HG02798 (cell line): Measurements from ENCODE around the gene BMPER.

Source experiments
- ATAC-seq: cut with Tn5 transposase; IDR thresholded peaks from one replicate; pipeline ENCODE4 v1.9.1; 2021; ENCODE audit warnings: mild to moderate bottlenecking; ENCODE audit not compliant: unreplicated experiment, poor library complexity

The BMPER gene

DNA sequence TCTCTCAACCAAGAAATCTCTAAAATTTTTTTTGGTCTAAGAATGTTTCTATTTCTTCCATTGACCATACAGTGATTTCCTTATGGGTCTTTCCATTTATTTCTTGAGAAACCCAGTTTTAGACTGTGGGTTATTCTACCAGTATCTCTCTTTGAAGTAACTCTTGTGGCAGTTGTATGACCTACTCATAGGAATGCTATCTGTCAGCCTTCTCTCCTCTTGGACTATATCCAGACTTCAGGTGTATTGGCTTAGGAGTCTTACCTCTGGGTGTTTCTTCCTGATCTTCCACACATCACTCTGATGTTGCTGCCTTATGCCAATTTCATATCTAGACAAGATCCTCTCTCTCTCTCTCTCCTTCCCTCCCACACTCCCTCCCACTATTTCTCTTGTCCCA, 178.1 kb downstream of the BMPER start:
- ATAC-seq = no peak

- no peak for ATAC-seq
These were observed 179.3 kb downstream of the BMPER start for GRCh38 chr7:34084651-34085050.

GRCh38 chr7:34086064-34086463, 180.7 kb downstream of the BMPER start:
- ATAC-seq = no peak

GRCh38 chr7:34086981-34087380, 181.6 kb downstream of the BMPER start:
- no peak for ATAC-seq

DNA sequence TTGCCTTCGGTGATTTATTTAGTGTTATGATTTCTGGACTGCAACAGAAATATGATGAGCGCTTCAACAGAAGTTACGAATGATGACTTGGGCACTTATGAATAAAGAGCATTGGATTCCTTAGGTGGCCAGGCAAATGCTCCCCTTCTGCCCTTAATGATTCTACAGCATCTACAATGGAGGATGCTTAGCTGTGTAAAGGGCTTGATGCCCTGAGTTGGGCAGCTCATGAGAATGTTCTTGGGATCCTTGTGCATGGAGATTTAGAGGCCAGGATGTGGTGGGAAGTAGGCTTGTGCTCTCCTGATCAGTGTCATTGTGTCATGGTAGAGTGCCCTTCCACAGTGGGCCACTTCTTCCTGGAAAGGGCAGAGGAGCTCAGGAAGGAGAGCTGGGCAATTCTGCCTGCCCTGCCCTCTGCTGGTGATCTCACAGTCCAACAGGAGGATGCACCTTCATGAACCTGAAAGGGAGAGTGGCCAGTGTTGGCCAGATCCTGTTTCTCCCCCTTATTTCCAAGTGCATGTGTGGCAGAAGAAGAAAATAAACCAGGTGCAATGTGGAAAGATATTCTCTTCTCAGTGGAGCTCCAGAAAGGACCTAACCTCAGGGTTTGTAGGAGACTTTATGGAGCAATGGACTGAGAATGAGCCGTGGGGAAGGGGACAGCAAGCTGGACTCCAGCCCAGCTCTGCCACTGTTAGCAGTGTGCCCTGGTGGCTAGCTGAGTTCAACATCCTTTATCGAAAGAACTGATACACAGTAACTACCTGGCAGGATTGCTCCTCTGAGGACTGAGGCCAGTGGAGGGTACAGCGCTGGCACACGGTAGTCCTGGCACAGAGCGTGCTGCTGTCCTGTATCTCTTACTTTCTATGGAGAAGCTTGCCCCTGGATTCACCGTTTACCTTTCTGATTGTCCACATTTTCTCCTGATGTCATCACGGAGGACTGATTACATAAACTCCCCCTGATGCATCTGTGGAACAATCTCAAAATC, 182.9 kb downstream of the BMPER start:
- no peak for ATAC-seq

- no peak for ATAC-seq
These were observed 185.5 kb downstream of the BMPER start for GRCh38 chr7:34090816-34091215.

DNA sequence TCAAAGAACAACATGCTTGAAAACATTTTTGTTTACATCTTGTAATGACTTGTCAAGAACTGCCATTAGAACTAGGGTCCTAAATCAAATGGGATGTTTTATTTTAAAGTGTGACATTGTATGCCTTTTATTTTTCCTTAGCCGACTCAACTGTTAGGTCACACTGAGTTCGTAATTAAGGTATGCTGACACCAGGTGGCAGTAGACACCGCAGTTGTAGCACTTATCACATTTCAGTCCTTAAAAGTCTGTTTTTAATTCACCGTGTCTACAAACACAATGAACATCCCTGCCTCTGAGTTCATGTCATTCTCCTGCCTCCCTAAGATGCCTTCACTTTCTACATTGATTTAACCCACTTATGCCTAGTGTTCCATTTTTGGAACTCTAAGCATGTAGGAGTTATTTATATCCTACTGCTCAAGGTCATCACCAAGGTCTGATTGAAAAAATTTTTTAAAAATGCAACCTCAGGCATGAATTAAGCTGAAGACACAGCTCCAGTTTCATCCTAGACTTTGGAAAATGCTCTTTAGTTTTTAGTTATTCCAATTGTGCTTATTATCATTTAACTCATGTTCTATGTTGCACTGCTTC, 186.1 kb downstream of the BMPER start:
- ATAC-seq = no peak

DNA sequence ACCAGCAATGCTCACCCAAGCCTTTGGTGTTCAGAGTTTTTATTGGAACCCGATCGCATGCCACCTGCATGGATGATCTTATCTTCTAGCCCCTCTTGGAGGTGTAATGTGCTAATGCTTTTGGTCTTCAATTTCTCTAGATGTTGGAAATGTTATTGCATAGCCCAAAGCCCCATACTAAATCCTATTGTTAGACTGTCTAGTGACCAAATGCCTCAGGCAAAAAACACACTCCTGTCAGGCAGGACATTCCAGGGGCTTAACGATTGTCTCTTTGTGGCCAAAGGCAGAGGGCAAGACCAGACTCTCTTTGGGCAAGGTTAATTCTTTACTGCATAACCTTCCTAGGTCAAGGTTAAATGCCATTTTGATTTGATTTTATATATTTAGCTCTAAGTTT, 187.9 kb downstream of the BMPER start:
- no peak for ATAC-seq

DNA sequence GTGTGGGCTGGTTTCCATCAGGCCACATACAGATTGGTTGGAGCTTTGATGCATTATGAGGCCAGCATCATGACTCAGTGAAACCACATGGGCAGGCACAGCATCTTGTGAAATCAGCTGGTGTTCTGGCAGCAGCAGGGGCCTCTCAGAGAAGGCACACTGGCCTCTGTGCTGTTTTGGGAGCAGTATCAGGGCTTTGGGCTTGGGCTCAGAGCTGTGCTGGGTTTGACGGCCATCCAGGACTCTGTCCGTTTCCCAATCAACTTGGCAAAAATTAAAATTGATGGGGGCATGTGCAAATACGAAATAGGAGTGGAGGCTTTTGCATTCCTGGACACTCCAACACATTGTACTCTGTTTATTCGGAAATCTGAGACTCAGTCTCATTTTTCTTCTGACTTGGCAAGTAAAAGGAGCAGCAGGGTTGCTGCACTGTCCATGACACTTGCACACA, 190.9 kb downstream of the BMPER start:
- no peak for ATAC-seq

GRCh38 chr7:34096777-34097176, 191.4 kb downstream of the BMPER start:
- no peak for ATAC-seq

GRCh38 chr7:34100661-34101060, 195.3 kb downstream of the BMPER start:
- ATAC-seq = no peak

DNA sequence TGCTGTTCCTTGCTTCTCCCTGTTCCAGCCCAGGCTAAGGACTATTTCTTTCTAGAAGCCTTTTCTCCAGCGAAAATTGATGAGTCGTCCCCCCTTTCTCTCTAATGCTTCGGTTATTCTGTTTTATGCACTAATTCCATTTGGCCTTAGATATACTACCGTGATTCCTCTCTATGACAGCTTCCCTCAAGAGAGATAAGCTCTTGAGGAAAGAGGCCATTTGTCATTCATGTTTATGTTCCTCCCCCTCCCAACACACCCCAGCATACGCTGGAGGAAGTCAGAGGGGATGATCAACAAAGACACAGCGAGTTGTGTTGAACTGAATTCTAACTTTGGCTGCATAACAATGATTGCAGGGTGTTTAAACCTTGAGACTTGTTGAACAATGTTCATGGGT, 198.8 kb downstream of the BMPER start:
- no peak for ATAC-seq

DNA sequence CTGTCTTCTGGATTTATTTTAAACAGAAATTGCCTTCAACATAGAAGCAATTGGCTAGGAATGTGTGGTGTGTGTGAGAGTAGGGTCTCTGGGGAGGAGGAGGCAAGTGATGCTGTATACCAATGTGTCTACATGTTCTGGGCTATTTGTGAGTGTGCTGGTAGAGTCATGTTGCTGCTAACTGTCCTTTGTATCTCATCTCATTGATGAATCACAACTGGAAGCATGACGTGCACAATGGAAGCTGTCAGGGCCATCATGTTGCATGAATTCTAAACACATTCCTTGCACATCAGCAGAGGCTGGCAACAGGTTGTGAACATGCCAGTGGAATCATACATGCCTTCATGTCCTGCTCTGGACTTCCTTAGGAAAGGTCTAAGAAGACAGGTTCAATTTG, 199.7 kb downstream of the BMPER start:
- ATAC-seq = no peak

GRCh38 chr7:34107276-34107675, 201.9 kb downstream of the BMPER start:
- no peak for ATAC-seq

DNA sequence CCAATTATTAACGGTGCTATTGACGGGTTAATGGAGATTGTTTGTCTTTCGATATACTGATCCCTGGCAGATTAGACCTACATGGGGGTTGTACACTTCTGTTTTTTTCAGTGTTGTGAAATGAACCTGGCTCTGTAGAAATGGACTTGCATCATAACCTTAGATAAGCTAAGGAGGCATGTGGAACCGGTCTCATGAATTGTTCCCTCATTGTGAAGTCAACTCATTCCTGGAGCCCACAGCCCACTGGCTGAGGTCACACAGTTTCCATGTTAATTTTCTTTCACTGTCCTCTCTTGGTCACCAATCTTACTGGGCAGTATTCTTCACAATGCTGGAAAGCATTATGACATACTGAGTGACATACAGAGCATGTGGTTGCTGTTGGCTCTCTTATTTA, 202.8 kb downstream of the BMPER start:
- ATAC-seq = no peak

DNA sequence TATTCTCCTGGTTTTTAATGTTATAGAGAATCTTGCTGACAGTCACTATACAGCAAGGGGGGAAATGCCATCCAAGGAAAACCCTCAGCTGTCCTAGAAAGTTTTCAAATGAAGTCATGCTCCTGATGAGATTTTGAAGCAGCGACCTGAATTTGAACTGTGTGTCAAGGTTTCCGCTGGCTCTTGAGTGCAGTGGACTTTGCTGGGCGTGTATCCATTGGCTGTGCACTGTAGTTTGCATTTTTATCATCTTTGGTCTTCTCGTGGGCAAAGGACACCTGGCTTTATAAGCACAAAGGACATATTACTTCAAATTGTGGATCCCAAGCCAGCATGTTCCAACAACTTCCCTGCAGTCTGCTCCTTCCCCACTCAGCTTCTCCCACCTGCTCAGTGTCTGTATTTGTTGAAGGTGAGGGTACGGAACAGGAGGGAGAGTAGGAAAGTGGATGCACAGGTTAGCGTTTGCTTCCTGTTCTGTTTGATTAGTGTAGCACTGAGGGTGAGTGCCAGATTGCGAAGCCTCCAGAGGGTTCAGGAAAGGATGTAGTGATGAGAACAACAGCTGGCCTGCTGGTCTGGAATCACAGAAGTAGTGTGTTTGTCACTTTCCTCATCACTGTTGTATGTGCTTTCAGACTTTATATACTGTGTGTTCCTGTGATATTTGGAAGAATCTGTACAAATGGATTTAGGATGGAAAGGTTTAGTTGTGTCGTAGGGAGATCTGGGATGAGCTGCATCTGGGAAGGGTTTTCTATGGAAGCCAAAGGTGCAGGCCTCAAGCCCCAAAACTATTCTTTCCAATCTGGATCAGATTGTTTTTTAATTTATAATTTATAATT, 204.8 kb downstream of the BMPER start:
- no peak for ATAC-seq

GRCh38 chr7:34111031-34111430, 205.7 kb downstream of the BMPER start:
- ATAC-seq = no peak

DNA sequence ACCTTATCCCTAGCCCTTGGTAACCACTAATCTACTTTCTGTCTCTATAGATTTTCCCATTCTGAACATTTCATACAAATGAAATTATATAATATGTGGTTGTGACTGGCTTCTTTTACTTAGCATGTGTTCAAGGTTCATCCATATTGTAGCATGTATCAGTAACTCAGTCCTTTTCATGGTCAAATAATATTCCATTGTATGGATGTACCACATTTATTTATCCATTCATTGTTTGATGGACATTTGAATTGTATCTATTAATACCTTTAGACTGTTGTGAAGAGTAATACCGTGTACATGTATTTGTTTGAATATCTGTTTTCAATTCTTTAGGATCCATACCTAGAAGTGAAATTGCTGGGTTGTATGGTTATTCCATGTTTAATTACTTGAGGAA, 210.2 kb downstream of the BMPER start:
- no peak for ATAC-seq

DNA sequence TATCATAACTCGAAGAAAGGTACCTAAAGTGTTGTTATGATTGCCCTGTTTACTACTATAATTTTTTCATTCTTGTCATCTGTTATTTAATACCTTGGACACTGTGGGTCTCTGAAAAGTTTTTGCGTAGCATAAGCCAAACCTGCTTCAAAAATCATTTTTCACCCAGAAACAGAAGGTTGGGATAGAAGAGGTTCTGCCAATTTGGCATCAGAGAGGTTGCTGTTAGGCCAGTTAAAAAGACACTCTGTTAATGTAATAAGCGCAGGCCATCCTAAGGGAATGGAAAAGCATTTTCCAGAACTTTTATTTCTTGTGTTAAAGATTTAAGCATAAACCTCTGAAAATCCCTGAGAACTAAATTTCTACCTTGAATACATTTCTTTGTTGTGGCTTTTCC, 212.2 kb downstream of the BMPER start:
- no peak for ATAC-seq

DNA sequence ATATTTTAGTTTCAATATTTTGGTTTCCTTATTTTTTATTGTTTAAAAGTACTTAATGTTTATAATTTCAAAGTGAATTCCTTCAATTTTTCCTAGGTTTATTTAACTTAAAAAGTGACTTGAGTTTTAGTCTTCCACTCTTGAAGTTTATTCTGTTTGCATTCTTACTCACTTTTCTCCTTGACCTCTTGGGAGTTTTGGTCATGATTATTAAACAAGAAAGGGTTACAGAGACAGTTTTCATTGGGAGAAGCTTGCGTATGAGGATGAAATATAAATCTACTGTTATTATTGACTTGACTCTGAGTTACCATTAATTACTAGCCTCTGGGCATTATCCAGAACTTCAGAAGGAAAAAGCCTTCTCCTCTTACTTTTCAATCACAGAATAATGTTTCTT, 216.0 kb downstream of the BMPER start:
- no peak for ATAC-seq

DNA sequence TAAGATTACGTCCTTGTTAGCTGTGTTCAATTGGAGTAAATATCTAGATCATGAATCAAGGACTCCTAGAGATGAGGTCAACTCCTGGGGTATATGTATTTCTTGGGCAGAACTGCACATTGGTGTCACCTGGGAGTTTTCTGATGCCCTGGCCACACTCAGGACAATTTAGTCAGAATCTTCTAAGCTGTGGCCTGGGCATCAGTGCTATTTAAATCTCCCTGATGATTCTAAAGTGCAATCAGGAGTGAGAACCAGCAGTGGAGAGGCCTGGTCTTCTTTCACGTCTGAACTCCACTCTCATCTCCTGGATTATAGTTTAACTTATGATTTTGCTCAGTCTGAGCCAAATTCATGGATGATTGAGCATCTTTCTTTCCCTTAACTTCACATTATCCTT, 218.0 kb downstream of the BMPER start:
- ATAC-seq = no peak
